Hepatocyte (in vitro differentiated cells): ENCODE results near the gene COQ9.

Experiments
- CTCF ChIP-seq: fragments of 200-600 bp; sonication (generic); IDR thresholded peaks from 2 replicates; pipeline ENCODE4 v1.5.1; 2016; ENCODE audit warnings: antibody characterized with exemption, mild to moderate bottlenecking; ENCODE audit not compliant: poor library complexity
- EZH2 ChIP-seq: fragments of 200-600 bp; sonication (generic); IDR thresholded peaks from 2 replicates; pipeline ENCODE4 v1.6.1; 2016; ENCODE audit warnings: antibody characterized with exemption, mild to moderate bottlenecking, borderline replicate concordance
- EZH2phosphoT487 ChIP-seq: fragments of 200-600 bp; sonication (generic); IDR thresholded peaks from one replicate; pipeline ENCODE4 v1.6.1; 2018; ENCODE audit warnings: antibody characterized with exemption, mild to moderate bottlenecking, low read depth, moderate library complexity; ENCODE audit not compliant: unreplicated experiment, severe bottlenecking

- TF ChIP-seq EZH2phosphoT487: no peak
- no peak for TF ChIP-seq CTCF
- no peak for TF ChIP-seq EZH2
These were observed 19.5 kb upstream of the COQ9 start for GRCh38 chr16:57427824-57428223.
